GM18868 (cell line): ENCODE data around the gene HOXD12.

Source experiments
- ATAC-seq: cut with Tn5 transposase; IDR thresholded peaks from one replicate; pipeline ENCODE4 v1.9.1; 2021; ENCODE audit warnings: mild to moderate bottlenecking, moderate library complexity; ENCODE audit not compliant: unreplicated experiment

Gene HOXD12

GRCh38 chr2:176118601-176119339, 19.2 kb downstream of the HOXD12 start:
- no peak for ATAC-seq

GRCh38 chr2:176120364-176121189, 21.0 kb downstream of the HOXD12 start:
- ATAC-seq, result no peak

GRCh38 chr2:176121190-176122051, 21.8 kb downstream of the HOXD12 start:
- no peak for ATAC-seq

- ATAC-seq, result no peak
Observed at GRCh38 chr2:176122052-176122682, 22.6 kb downstream of the HOXD12 start.

GRCh38 chr2:176122683-176123410, 23.3 kb downstream of the HOXD12 start, which contains the start of gene HOXD9:
Gene HOXD9 (plus strand): TSS chr2:176122719. CDS start chr2:176122769, 50 bp downstream.
- ATAC-seq, result no peak

GRCh38 chr2:176123411-176124109, 24.0 kb downstream of the HOXD12 start:
- no peak for ATAC-seq

- ATAC-seq, result no peak
Observed at GRCh38 chr2:176124110-176124946, 24.7 kb downstream of the HOXD12 start.

GRCh38 chr2:176124947-176125771, 25.6 kb downstream of the HOXD12 start:
- ATAC-seq, result no peak

- no peak for ATAC-seq
Observed at GRCh38 chr2:176125772-176126054, 26.1 kb downstream of the HOXD12 start.

GRCh38 chr2:176126929-176127773, 27.6 kb downstream of the HOXD12 start:
- no peak for ATAC-seq

GRCh38 chr2:176127774-176128072, 28.1 kb downstream of the HOXD12 start:
- ATAC-seq, result no peak

GRCh38 chr2:176128172-176128981, 28.8 kb downstream of the HOXD12 start:
- ATAC-seq, result no peak

- ATAC-seq, result no peak
Observed at GRCh38 chr2:176128982-176129796, 29.6 kb downstream of the HOXD12 start, which contains the start of gene HOXD8. Gene HOXD8 (plus strand): TSS chr2:176129705. CDS start chr2:176130367, 662 bp downstream.

- no peak for ATAC-seq
Observed at GRCh38 chr2:176129813-176130146, 30.2 kb downstream of the HOXD12 start.

GRCh38 chr2:176130147-176130956, 30.8 kb downstream of the HOXD12 start:
- ATAC-seq, result no peak
